ENCODE measurements around the gene NPHP3.
"Not testable (repeated sequence)": the region's sequence is repeated elsewhere in the genome, so short reads cannot be mapped to it uniquely, and the experiment has no call there.

Gene NPHP3, protein sequence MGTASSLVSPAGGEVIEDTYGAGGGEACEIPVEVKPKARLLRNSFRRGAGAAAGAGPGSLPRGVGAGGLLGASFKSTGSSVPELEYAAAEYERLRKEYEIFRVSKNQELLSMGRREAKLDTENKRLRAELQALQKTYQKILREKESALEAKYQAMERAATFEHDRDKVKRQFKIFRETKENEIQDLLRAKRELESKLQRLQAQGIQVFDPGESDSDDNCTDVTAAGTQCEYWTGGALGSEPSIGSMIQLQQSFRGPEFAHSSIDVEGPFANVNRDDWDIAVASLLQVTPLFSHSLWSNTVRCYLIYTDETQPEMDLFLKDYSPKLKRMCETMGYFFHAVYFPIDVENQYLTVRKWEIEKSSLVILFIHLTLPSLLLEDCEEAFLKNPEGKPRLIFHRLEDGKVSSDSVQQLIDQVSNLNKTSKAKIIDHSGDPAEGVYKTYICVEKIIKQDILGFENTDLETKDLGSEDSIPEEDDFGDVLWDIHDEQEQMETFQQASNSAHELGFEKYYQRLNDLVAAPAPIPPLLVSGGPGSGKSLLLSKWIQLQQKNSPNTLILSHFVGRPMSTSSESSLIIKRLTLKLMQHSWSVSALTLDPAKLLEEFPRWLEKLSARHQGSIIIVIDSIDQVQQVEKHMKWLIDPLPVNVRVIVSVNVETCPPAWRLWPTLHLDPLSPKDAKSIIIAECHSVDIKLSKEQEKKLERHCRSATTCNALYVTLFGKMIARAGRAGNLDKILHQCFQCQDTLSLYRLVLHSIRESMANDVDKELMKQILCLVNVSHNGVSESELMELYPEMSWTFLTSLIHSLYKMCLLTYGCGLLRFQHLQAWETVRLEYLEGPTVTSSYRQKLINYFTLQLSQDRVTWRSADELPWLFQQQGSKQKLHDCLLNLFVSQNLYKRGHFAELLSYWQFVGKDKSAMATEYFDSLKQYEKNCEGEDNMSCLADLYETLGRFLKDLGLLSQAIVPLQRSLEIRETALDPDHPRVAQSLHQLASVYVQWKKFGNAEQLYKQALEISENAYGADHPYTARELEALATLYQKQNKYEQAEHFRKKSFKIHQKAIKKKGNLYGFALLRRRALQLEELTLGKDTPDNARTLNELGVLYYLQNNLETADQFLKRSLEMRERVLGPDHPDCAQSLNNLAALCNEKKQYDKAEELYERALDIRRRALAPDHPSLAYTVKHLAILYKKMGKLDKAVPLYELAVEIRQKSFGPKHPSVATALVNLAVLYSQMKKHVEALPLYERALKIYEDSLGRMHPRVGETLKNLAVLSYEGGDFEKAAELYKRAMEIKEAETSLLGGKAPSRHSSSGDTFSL (N-terminal part only)

DNA sequence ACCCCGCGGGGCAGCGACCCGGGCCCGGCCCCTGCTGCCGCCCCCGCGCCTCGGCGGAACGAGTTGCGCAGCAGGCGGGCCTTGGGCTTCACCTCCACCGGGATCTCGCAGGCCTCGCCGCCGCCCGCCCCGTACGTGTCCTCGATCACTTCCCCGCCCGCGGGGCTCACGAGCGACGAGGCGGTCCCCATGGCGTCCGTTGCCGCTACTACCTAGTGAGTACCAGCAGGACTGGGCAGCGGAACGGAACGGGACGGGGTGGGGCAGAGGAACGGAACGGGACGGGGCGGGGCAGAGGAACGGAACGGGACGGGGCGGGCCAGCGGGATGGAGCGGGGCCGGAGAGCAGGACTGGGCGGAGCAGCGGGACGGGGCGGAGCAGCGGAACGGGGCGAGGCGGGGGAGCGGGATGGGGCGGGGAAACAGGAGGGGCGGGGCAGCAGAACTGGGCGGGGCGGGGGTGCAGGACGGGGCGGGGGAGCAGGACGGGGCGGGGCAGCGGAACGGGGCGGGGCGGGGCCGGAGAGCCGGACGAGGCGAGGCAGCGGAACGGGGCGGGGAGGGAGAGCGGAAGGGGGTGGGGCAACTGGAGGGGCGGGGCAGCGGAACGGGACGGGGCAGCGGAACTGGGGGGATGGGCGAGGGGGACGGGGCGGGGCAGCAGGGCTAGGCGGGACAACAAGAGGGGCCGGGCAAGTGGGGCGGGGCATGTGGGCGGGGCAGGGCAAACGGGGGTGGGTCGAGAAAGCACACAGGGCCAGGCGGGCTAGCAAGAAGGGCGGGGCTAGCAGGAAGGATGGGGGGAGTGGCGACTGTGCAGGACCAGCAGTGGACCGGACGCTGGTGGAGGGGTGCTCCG, at the start of gene NPHP3:
Gene NPHP3, minus strand, starts transcription at position 245 of the 859 bp plus-strand sequence. Its CDS starts 54 bp downstream, at position 191.
- peak; percentile 99 for DNase-seq

DNA sequence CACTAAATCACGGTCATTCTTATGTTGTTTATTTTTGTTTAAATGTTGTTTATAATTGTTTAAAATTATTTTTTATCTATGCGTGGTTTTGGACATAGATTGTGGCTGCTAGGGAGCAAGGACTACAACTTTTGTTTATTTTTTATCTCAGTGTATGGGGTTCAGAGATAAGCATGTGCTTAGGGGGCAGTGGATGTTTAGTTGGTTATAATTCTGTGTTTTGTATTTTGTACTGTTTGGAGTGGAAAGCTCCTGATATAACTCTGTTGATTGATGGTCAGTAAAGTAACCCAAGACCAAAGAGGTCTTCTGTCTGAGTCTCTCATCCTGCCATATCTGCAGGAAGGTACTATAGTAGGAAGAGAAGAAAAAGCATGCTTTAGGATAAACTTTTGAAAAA, 36.5 kb upstream of the NPHP3 start:
- no peak for DNase-seq

DNA sequence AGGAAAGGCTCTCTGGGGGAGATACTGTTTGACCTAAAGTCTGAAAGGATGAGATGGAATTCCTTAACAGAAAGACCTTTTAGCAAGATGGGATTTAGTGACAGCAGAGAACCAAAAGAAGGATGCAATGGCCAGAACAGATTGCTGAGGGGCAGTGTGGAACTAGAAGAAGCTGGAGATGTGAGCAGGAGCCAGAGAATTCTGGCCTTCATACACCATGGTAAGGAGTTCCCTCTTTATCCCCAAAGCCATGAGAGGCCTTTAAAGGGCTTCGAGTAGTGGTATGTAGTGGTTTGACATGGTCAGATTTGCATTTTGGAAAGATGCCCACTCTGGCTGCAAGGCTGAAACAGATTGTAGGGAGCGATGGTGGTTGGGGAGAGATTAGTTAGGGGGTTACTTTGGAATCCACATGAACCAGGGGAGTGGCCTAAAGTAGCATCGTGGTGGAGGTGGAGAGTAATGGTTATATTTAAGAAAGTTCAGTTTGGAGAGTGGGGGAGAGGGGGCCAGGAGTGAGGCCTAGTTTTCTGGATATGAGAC, 34.0 kb upstream of the NPHP3 start:
- no peak for DNase-seq

DNA sequence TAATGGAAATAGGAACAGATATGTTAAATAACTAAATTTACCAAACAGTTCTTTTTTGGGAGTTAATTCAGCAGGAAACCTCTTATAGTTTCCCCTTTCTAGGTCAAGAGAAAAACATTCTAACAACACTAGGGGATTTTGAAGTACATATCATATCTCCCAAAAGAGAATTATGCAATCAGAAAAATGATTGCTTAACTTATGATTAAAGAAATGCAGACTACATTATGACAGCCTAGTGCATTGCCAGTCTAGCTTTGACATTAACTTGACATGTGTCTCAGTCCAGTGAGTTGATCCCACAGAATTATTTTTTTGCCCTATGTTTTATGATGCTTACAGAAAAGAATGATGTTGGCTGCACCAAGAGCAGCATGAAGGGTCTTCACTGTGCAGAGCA, 31.7 kb upstream of the NPHP3 start:
- no peak for DNase-seq

DNA sequence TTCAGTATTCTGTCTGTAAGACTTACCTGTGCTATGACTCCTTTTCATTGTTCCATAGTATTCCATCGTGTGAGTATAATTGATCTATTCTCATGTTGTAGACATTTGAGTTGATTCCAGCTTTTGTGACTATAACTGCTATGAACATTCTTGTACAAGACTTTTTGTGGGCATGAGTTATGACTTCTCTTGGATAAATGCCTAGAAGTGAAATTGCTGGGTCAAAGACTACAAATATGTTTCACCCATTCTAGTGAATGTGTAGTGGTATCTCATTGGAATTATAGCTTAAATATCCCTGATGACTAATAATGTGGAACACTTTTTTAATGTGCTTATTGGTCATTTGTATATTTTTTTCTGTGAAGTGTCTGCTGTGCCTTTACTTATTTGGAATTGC, 27.6 kb upstream of the NPHP3 start:
- no peak for DNase-seq

DNA sequence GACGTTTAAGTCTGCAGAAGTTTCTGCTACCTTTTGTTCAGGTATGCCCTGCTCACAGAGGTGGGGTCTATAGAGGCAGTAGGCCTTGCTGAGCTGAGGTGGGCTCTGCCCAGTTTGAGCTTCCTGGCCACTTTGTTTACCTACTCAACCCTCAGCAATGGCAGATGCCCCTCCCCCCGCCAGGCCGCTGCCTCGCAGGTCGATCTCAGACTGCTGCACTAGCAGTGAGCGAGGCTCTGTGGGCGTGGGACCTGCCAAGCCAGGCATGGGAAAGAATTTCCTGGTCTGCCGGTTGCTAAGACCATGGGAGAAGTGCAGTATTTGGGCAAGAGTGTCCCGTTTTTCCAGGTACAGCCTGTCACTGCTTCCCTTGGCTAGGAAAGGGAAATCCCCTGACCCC, 24.5 kb upstream of the NPHP3 start:
- DNase-seq: not testable (repeated sequence)

DNA sequence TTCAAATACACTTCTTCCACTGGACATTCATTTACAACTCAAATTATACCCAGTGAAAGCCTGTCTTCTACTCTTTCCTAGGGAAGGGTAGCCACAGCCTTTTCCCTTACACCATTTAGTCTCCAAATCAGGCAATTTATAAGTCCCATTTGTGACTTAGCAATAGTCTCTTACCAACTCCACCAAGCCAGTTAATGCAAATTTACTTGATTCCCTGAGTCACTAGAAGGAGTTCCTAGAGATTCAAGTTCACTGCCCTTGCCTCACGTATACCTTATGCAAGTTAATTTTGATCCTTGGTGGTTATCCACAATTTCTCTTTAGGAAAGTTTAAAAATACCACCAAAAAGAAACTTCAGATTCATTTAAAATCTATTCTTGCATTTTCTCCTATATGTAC, 16.1 kb upstream of the NPHP3 start:
- DNase-seq: no peak

DNA sequence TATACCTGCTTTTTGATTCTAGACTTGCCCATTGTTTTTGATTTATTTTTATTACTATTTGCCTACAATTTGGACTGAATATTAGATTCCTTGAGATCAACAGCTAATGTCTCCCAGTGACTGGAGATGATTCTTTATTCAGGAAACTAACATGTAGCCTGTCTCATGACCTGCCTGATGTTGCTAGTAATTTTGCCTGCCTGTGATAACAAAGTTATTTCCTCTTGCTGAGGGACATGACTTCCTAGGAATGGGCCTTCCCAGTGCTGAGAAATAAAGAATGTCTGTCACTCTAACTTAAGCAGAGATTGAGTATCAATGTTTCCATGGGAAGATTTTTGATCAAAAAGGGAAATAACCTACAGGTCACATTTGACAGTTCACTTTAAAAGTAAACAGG, 13.4 kb upstream of the NPHP3 start:
- DNase-seq: no peak

DNA sequence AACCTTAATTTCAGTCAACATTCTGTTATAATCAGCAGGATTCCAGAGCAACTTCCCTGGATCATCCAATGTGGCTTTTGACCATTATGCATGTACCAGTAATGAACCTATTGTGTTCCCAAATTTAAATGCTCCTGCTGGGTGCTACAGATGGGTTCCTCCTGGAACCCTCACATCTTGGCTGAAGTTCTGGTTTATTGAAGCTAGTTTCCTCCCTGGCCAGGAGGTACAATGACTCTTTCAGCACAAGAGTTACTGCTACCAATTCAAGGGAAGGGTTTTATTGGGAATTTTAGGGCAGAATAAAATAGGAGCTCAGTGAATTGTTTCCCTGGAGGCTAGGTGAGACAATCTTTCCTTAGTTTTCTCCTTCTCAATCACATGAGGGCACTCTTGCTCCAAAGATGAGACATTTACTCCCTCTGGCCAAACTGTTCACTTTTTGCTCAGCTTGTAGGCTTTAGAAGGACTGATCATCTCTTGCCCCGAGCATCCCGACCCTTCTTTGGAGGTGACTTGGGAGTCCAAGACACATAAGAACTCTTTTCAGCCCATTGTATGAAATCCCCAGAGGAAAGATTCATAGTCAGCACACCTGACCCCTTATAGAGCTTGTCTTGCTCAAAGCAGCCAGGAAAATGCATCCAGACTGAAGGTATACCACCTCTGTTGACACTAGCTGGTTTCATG, 8.8 kb upstream of the NPHP3 start:
- DNase-seq: peak; percentile 45

DNA sequence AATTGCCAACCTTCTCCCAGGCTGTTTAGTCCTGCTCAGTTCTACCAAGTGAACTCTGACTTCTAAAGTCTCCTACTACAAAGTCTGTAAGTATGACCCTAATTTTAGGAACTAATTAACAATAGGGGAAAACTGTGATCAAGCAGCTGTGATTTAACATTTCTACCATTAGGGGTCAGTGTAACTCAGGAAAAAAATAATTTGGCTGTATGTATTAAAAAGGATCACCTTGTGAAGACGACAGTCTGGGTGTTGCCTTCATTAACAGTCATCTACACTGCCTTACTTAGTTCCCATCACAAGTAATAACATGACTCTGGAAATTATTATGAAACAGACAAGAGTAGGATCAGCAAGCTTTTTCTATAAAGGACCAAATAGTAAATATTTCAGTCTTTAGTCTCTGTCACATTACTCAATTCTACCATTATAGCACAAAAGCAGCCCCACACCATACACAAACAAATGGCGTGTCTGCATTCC, 4.2 kb upstream of the NPHP3 start:
- no peak for DNase-seq

DNA sequence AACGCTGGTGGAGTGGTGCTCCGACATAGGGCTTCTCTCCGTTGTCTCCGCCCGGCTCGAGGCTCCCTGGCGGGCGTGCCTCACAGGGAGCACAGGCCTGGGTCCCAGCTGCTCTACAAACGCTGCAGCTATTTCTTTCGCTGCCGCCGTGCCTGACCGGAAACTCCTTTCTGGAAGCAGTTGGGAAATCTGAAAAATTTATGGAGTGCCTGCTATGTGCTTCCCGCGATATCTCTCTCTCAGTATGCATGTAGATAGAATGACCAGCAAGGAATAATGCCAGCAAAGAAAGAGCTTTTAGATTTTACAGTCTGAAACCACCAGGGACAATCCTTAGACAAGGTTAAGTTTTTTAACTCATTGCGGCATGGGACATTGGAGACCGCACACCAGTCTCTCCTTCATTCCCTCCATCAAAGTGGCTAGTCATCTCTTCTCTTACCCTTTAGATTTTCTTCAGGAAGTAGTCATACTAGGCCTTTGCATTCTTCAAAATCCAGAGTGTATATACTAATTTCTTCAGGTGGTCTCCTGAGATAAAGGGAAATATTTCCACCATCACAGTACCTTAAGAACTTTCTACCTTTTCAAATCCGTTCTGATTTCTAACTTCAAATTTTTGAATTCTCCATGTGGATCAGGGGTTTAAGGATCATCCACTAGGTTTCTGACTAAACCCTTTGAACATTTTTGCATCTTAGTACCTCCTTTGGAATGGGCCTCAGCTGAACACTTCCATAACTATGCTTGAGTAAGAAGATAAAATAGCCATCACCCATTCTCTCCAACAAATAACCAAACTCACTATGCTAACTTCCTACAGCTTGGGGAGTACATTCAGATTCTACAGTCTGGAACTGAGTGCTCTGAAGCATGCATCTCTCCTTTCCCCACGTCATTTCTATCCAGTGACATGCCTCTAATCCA, 1.1 kb upstream of the NPHP3 start:
- no peak for DNase-seq

DNA sequence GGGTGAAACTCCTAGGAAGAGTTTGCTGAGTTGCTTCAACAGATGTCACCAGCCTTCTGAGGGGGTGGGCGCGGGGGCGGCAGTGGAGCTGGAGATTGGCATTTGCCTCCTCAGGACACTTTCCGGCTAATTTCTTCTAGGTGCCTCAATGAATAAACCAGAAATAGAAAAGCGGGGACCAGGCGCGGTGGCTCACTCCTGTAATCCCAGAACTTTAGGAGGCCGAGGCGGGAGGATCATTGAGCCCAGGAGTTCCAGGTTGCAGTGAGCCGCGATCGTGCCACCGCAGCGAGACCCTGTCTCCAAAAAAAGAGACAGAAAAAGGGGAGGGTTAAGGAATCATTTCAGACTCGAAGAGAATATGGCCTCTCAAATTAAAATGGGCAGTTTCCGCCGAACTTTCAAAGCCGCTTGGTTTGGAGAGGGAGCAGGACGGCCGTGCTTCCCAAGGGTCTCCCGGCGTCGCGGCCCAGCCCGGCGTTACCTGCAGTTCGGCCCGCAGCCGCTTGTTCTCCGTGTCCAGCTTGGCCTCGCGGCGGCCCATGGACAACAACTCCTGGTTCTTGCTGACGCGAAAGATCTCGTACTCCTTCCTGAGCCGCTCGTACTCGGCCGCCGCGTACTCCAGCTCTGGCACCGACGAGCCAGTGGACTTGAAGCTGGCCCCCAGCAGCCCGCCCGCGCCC, 587 bp downstream of the NPHP3 start:
- peak; percentile 85 for DNase-seq

DNA sequence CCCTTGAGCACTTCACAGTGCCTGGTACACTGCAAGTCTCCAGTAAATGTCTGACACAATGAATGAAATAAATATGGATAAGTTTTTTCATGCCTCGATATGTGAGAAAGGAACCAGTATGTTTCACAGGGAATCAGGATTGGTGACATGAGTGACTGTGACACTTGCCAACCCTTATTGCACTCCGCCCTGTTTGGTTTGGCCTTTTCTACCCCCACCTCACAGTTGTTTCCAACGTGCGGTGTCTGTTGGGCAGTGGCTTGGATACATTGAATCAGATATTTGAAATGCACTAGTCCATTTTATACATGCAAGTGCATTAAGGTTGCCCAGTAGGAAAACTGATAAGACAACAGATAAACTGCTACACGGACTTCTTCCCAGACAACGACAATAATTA, 2.0 kb downstream of the NPHP3 start:
- no peak for DNase-seq

DNA sequence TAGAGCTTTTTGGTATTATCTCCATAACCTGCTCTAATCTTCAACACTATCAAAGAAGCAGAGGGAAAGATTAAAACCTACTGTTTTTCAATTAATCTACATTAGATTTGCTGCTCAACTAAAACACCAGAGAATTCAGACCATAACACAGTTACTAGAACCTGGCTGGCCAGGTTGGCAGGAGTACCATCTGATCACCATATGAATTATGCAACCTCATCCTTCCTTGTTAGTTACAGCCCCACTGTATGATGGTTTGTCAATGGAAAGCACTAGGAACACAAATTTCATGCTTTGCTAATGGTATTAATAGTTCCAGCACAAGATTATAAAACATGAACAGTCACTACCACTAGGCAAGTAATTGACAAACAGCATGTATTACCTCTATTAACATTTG, 5.8 kb downstream of the NPHP3 start:
- no peak for DNase-seq

DNA sequence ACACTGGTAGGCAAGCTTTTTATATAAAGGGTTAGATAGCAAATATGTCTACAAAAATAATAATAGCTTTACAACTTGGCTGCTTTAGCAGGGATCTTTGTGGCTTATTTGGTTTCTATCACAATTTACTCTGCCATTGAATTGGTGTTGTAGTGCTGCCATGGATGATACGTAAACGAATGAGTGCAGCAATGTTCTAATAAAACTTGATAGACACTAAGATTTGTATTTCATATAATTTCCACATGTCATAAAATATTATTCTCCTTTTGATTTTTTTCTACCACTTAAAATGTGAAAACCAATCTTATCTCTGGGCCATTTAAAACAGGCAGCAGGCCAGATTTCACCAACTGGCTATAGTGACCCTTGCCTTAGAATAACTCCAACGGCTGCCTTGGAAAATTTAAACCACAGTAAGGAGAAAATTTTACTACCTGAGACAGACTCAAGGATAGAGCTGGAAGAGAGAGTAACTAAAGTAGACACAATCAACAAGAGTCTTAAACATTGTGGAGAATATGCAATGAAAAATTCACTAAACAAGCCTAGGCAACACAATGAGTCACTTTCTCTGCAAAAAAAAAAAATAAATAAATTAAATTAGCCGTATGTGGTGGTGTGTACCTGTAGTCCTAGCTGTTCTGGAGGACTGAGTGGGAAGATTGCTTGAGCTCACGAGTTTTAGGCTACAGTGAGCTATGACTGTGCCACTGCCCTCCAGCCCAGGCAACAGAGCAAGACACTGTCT, 8.1 kb downstream of the NPHP3 start:
- no peak for DNase-seq

DNA sequence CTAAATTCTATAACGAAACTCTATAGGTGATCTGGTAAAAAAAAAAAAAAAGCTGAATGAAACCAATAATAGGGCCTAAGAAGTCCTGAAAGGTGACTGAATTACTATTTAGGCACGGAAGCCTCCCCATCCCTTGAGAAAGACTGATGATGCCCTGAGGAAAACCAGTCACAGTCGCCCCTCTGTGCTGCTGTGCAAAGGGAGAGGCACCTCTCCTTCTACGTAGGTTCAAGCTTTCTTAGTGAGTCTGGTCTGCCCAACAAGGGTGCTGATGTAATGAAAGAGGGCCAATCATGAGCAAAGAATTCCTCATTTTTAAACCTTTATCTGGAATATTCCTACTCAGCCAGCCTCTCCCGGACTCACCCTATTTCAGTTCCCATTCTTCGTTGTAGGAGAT, 11.9 kb downstream of the NPHP3 start:
- no peak for DNase-seq

DNA sequence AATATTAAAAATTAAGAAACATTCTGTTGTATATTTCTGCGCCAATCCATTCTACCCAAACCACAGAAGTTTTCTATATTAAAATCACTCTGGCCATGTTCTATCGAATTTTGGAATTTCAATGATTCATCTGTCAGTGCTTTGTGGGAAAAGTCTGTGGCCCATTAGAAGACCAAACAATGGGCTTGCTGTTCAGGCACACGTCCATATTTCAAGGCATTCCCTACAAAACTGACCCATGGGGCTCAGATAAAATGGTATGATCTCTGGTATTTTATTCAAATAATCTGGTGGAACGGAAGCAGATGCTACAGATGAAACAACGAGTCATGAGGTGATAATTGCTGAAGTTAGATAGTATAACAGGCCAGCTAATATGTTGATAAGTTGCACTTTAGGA, 12.4 kb downstream of the NPHP3 start:
- DNase-seq: no peak

DNA sequence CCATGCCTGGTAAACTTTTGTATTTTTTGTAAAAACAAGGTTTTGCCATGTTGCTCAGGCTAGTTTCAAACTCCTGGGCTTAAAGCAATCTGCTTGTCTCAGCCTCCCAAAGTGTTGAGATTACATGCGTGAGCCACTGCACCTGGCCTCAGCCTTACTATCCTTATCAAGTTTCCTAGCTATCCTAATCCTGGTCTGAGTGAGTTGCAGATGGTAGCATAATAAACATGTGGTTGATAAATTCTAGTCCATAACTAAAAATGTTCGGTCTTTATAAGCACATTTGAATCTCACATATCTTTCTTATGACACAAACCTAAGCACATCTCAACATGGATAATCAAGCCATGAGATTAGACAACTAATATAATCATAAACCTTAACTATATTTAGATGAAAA, 18.5 kb downstream of the NPHP3 start:
- no peak for DNase-seq

DNA sequence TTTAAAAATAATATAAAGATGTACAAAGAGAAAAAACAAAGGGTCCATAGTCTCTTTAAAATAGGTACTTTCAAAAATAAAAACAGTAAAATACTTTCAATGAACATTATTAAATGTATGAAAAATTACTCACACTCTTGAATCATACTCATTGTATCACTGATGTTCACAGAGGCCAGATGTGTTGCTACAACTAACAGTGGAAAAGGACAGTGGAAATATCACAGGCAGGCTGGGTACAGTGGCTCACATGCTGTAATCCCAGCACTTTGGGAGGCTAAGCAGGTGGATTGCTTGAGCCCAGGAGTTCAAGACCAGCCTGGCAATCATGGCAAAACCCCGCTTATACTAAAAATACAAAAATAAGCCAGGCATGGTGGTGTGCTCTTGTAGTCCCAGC, 26.8 kb downstream of the NPHP3 start:
- no peak for DNase-seq

All from right forelimb (tissue), 1 donor.